T-helper 2 cell (primary cell): ENCODE results near the gene NDUFV2.
A peak's percentile ranks its signal among the peaks of the same experiment; 100 is the strongest.

Experiments
- DNase-seq, 5 experiments: peaks; one replicate each; pipeline versions ENCODE4 v3.0.0 to v3.0.0-alpha.2; 2012 to 2022

NDUFV2 gene

DNA sequence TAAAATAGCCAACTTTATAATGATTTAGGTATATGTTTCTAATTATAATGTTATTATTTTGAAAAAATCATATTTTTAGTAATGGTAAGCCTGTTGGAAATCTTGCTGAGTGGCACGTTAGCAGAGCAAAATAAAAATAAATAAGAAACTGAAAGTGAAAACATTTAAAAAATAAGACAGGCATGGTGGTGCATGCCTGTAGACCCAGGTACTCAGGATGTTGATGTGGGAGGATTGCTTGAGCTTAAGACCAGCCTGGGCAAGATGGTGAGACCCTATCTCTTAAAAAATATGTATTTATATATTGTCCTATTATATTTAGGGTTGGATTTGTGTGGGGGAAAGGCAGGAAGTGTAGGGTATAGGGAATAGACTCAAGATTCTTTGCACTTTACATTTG lies 18.3 kb downstream of the NDUFV2 start:
- DNase-seq, result peak in 2 of 5 experiments; percentile 29 to 64

DNA sequence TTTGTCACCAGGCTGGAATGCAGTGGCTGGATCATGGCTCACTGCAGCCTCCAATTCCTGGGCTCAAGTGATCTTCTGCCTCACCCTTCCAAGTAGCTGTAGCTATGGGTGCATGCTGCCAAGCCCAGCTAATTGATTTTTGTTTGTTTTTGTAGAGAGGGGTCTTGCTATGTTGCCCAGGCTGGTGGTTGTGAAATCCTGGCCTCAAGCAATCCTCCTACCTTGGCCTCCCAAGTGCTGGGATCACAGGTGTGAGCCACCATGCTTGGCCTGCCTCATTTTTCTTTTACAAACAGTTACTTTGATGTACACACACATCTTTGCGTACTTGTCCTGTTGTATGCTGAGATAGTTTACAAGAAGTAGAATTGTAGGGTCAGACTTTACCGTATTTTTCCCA lies 21.0 kb downstream of the NDUFV2 start:
- DNase-seq, result no peak

DNA sequence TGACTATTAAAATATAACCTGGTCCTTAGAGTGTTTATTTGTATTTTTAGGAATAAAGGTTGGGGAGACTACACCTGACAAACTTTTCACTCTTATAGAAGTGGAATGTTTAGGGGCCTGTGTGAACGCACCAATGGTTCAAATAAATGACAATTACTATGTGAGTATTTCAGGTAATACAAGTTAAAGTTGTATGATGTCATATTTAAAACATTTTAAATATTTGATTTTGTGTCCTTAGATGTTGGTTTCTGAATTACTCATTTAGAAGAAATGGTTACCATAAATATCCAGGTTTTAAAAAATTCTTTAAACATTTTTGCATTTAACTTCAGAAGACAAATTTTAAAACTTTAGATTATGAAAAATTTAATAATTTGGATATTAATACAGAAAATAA lies 22.3 kb downstream of the NDUFV2 start:
- no peak for DNase-seq

DNA sequence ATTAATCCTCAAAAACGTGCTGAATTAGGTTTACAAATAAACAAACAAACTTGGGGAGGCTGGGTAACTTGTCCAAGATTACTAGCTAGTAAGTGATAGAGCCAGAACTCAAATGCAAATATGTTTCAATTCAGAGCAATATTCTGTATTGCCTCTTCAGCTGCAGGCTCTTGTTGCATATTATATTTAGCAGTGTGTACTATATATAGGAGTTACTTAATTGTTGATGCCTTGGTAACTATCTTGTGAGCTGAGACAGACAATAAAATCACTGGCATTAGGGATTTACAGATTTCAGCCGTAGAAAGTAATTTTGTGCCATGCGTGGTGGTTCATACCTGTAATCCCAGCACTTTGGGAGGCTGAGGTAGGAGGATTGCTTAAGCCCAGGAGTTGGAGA lies 23.8 kb downstream of the NDUFV2 start:
- no peak for DNase-seq

DNA sequence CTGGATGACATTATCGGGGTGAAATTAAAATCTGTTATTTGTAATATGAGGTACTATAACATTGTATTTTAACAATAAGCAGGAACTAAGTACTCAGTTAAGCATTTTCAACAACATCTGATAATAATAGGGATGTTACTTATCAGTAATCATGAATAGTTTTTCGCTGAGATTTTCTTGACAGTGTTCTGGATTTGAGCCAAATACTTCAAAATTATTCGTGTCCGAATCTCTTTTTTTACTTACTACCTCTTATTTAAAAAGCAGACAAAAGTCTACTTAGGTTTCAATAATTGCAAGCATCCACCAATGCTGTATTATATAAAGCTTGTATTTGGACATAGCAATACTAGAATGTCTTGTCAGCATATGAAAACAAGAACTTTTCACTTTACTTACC lies 27.7 kb downstream of the NDUFV2 start:
- DNase-seq, result no peak

DNA sequence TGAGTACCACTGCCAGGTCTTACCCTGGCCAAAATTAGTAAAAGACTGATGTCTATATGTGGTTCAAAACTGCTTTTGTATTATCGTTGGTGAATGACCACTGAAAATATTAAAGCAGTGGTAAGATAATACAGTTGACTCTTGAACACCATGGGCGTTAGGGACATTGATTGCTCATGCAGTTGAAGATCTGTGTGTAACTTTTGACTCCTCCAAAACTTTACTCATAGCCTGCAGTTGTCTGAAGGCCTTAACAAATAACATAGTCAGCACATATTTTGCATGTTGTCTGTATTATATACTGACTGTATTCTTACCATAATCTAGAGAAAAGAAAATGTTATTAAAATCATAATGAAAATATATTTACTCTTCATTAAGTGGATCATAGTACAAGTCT lies 28.3 kb downstream of the NDUFV2 start:
- DNase-seq, result no peak

DNA sequence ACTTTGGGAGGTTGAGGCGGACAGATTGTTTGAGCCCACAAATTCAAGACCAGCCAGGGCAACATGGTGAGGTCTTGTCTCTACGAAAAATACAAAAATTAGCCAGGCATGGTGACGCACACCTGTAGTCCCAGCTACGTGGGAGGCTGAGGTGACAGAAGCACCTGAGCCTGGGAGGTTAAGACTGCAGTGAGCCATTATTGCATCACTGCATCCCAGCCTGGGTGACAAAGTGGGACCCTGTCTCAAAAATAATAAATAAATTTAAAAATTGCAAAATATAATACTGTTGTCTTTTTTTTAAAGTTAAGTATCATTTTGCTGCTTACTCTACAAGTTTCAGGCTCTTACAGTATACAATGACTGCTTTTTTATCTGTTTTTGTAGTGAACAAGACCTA lies 30.1 kb downstream of the NDUFV2 start:
- DNase-seq, result no peak

DNA sequence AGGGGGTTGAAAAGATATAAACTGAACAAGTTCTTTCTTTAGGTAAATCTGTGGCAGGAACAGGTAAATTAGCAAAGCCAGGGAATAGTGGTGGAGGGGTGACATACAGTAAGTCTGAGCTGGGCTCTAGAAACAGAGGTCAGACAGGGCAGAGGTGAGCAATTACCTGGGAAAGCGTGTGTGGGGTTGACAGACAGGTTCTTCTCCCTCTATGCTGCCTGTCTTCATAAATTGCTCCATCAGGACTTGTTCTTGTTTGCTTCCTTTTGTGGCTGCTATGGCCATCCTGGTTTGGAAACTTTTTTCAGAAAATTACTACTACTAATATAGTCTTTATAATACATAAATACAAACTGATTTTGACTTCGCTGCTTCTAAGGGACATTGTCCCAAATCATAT lies 30.7 kb downstream of the NDUFV2 start:
- no peak for DNase-seq

DNA sequence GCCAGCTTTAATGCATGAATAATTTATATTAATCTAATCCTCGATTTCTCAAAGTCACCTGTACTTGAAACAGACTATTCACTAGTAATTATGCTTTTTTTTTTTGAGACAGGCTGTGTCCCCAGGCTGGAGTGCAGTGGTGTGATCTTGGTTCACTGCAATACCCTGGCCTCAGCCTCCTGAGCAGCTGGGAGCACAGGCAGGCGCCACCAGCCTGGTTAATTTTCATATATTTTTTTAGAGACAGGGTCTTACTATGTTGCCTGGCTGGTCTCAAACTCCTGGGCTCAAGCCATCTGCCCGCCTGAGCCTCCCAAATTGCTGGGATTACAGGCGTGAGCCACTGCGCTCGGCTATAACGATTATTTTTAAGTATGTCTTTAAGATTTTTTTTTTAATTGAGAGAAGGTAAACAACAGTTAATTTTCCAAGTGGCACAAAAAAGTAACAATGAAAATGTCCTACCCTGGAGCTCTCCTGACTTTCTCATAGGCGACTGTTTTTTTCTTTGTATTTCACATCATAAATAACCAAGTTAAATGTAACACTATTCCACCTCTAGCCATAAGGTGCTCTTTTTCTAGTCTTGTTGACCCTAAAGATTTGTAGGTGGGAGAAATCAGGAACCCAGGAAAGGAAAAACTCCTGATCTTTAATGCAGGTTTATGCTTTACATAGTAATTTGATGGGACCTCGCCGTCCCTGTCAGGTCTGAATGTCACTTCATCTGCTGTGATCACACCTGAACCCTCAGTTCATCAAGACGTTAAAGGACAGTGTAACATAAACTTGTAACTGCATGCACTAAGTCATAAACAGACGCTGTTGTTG lies 32.8 kb downstream of the NDUFV2 start:
- no peak for DNase-seq

DNA sequence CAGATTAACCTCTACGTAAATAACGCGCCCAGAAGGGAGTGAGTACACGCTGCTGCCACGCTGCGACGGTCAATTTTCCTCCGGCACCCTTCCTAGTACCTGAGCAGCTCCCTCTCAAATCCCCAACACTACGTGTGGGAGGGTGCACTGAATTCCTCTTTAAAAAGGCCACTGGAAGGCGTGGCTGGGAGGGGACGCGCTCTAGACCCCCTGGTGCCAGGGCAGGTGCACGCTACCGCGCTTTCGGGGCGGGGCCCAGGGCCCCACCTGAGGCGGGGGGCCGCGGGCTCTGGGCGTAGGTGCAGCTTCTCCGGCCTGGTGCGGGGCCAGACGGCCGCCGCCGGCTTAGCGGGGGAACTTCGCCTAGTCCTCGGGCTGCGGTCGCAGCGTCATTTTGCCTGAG lies 33.4 kb downstream of the NDUFV2 start:
- peak in 2 of 5 experiments; percentile 33 to 74 for DNase-seq

DNA sequence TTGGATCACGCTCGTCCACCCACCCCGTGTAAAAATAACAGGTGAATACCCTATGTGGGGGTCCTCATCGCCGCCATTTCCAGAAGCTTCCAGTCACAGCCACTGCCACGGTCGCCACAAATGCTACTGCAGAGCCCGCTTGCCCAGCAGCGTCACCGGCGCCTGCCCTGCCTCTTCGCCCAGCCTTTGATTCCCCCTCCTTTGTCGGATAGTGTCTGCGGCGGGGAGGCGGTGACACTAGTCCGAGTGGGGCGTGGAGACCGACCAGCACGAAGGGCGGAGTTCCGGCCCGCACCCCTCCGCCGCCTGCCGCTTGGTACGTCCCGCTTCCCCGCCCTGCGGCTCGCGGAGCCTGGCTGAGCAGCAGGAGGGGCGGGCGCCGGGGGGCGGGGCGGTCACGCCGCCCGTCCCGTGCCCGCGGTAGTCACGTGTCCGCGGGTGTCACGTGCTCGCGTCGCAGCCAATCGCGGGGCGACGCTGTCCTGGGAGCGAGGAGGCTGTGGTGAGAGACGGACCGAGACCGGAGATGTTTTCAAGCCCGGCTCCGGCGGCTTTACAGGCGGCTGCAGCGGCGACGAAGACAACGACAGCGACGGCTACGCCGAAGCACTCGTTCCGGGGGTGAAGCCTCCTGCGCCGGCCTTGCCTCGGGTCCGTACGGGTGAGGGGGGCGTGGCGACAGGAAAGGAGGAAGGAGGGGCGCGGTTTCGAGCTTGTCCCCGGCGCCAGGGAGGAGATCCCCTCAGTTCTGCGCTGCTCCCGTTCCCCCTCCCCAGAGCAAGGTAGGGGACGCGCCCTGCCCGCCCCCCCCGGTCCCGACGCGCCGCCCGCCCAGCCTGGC lies 34.0 kb downstream of the NDUFV2 start, which contains the start of gene ANKRD12:
ANKRD12 (plus strand) TSS at position 467 of the 841 bp plus-strand sequence. CDS start 45,652 bp downstream, outside the sequence.
- peak; percentile 96 to 99 (median 98) for DNase-seq

DNA sequence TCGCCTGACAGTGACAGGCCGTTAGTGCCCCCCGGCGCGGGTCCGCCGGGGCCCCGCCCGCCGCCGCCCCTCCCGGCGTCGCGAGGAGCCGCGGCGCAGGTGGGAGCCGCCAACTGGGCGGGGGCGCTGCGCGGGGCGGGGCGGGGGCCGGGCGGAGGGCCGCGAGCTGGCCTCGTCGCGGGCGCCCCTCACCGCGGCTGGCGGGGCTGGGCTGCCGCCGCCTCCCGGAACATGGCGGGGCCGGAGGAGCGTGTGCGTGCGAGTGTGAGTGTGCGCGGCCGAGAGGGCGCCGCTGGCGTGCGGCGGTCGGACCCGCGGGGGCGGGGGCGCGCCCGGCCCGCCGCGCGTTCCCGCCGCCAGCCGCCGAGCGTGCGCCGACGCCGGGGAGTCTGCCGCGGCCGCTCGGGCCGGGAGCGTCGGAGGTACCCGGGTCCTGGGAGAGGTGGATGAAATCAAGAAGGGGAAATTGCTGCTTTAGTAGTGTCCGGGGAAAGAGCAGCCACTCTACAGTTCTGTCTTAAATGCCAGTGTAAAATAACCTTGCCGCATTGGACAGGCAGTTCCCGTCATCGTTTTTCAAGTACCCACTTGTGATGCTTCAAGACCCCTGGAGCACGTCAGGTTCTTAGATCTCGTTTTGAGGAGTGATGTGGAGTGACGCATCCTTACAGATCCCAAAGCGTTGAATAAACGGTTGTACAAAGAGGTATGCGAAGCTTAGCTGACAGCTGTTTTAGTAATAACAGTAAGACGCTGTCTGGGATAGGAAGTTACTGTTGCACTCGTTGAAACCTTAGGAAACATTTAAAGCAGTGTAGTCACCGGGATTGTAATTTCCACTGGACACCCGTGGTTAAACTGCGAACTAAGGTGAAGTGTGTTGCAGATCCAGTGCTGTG lies 34.9 kb downstream of the NDUFV2 start:
- DNase-seq, result peak; percentile 53 to 92 (median 68)

DNA sequence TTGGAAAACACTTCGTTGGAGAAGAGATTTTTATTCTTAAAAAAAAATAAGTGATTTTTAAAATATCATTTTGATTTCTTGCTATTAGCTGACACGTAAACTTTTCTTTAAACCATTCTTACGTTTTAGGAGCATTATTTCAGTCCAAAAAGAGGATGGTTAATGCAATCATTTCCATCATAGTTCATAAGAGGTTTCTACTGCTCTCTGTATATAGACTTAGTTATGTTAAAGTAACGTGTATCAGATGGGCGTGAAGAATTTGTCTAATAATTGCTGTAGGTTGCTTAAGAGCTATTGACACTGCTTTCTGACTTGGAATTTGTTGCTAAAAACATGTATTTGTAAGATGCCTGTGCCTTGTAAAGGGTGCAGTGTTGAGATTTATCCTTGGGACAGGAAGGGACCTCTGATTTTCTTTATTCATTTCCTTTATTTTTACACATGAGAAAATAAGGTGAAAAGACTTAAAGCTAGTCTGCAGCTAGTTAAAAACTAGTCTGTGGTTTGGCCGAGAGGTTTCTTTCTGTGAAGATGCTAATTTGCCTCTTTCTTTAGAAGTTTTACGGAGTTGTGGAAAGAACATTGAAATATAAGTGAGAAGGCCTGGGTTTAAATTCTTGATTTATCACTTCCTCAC lies 37.0 kb downstream of the NDUFV2 start:
- DNase-seq, result peak in 1 of 5 experiments; percentile 33

DNA sequence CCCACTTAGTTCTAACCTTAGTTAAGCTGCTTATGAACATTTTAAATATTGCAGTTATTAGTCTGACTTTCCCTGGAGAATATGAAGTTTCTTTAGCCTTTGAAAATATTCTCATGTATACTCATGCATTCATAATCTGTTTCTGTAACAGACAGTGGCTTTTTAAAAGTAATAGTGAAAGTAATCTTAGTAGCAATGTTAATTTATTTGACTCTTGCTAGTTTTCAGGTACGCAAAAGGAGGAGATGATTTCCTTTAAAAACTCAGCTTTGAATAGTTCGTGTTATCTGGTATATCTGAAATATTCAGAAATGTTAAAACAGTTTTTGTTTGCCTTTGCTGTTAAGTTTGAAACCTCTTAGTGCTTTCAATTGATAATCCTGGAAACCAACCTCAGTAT lies 37.9 kb downstream of the NDUFV2 start:
- peak in 1 of 5 experiments; percentile 57 for DNase-seq

DNA sequence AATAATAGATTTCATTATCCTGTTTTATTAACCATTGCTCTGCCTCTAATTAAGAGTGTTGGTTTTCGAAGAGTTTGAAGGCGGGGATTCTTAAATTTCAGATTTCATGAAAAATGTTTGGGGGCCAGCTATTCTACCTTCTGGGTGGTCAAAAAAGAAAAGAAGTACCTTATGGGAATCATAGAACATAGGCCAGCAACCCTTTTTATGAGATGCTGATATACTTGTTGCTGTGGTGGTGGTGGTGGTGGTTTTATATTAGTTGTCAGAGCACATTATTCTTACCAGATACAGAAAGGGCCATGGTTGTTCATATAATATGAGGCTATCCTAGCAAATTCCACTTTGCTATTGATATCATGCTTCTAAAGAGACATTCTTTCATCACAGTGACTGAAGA lies 38.5 kb downstream of the NDUFV2 start:
- no peak for DNase-seq

DNA sequence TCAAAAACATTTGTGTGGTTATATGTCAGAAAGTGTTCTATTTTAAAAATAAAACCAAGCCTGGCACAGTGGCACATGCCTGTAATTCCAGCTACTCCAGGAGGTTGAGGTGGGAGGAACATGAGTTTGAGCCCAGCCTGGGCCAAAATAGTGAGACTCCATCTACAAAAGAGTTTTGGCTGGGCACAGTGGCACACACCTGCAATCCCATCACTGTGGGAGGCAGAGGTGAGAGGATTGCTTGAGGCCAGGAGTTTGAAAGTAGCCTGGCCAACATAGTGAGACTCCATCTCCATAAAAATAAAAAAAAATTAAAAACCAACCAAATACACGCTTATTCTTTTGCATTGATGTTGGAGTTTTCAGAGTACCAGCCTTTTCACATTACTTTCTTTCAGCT lies 43.7 kb downstream of the NDUFV2 start:
- no peak for DNase-seq

DNA sequence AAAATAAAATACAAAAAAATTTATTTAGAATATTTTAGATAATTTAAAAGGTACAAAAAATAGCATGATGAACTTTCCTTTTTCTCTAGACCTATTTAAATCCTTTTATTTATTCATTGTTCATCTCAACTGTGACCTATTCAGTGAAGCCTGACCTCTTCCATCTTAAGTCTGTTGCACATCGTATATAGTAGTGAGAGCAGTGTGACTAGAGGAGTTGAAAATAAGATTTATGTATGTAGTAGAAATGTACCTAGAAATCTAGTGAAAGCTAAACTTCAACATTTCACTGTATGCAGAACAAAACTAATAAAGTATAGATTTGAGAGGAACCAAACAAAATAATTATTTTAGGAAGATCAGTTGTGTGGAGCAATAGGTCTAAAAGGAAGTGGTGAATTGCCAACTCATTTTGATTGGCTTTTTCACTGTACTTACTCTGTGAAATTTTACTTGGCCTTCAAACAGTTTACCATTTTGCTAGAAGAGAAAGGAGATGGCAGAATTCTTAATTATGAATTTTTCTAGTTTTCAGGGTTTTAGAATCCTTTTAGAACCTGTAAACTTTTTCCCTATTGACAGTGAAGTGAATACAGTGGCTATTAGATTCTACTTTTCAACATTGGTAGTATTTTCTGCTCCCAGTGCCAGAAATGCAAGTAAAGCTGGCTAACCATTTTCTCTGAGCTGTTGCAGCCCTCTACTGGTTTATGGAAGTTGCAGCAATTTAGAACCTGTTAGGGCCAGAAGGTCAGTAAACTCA lies 45.1 kb downstream of the NDUFV2 start:
- peak in 2 of 5 experiments; percentile 41 to 65 for DNase-seq

DNA sequence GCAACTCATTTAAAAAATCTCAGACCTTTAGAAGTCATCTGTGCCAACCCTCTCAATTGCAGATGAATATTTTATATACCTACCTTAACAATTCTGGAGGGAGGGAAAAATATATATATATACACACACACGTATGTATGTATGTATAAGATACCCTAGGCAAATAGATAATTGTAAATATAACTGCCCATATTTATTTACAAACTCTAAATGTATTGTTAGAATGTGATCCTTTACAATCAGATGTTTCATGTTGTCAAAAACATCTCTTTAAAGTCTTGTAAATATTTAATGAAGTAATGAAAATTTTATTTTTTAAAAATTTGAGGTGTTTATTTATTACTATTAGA lies 45.7 kb downstream of the NDUFV2 start:
- DNase-seq, result no peak

DNA sequence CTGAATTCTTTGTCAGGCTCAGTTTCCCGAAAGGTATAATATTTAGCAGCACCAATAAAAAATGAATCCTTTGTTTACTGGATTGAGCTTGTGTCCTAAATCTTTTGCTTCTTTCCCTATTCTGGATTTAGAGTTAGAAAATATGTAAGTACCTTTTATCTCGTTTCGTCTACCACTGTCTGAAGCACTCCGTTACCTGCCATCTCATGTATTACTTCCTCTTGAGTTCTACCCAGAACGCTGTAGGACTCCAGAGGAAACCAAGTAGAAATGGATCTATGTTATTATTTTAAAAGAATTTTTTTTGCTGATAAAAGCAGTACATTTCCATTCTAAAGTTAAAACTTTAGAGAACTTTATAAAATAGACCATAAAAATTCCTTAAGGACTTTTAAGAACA lies 47.6 kb downstream of the NDUFV2 start:
- no peak for DNase-seq

DNA sequence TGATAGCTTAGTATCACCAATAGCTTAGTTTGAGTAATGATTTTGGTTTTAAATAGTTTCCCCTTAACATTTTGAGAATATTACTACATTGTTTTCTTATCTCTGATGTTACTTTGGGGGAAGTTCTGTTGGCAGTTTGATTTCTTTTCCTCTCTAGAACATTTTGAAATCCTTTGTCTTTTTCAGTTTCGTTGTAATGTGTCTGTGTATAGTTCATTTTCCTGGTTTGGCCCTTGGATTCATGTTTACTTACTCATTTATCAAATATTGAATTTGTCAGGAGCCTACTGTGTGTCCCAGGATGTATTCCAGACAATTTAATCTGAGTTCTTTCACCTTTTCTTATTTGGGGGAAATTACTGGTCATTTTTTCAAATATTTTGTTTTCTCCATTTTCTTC lies 50.8 kb downstream of the NDUFV2 start:
- DNase-seq, result no peak

DNA sequence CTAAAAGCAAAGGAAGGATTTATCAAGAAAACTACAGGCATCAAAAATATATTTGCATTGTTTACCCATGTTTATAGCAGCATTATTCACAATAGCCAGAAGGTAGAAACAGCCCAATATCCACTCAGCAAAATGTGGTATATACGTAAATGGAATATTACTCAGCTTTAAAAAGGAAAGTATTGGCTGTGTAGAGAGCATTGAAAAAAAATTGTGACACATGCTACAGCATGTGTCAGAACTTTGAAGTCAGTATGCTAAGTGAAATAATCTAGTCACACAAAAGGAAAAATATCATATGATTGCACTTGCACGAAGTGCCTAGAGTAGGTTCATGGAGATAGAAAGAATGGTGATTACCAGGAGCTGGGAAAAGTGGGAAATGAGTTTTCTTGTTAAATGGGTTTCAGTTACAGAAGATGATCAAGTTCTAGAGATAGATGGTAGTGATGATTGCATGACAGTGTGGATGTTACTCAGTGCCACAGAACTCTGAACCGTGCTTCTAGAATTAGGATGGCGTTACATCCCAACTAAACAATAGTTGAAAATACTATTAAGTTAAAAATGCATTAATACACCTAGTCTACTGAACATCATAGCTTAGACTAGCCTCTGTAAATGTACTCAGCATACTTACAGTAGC lies 54.2 kb downstream of the NDUFV2 start:
- no peak for DNase-seq
